HG03442 (cell line): ENCODE results near the gene SPOCK3.

Experiments
- ATAC-seq: cut with Tn5 transposase; IDR thresholded peaks from one replicate; pipeline ENCODE4 v1.9.1; 2021; ENCODE audit warnings: mild to moderate bottlenecking, moderate library complexity; ENCODE audit not compliant: unreplicated experiment

The SPOCK3 gene

DNA sequence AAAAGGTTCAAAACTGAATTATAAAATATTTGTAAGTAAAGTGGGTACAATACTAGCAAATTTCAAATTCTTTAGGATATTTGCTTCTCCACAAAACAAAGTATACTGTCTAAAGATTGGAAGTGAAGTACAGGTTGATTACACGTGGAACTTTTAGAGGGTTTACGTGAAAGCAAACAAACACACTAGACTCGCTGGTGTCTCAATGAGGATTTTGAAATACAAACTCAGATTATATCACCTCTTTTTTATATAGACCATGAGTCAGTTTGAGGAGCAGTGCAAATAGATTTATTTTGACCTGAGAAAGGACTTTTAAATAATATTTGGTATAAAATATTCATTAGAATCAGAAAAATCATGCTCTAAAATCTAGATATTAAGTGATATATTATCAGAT, 185.0 kb downstream of the SPOCK3 start:
- no peak for ATAC-seq

DNA sequence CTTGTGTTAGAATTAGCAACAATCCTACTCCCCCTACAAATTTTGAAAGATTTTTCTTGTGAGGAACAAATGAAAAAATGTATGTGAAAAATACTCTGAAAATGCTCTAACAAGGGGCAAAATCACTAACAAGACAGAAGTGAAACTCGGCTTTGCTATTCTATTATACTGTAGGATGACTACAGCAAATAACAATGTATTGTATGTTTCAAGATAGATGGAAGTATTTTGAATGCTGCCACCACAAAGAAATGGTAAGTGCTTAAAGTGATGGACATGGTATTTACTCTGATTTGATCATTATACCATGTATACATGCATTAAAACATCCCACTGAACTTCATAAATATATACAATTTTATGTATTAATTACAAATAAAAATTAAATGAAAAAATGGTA, 192.8 kb downstream of the SPOCK3 start:
- no peak for ATAC-seq

DNA sequence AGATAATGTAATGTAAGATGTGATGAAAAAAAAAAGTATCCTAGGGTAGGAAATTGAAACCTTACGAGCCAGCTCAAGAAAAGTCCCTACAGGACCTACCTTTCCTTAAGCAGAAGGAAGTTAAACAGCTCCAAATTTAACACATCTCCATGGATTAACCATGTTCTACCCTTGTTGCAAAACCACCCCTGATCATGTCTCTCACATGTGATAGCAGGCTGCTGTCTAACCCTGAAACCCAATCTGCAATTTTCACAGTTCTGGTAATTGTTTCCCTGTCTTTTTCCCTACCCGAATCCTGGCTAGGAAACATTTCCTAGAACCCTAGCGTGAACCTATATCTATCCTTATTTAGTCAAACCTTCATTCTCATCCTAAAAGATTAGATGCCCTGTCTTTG, 198.9 kb downstream of the SPOCK3 start:
- ATAC-seq: no peak

DNA sequence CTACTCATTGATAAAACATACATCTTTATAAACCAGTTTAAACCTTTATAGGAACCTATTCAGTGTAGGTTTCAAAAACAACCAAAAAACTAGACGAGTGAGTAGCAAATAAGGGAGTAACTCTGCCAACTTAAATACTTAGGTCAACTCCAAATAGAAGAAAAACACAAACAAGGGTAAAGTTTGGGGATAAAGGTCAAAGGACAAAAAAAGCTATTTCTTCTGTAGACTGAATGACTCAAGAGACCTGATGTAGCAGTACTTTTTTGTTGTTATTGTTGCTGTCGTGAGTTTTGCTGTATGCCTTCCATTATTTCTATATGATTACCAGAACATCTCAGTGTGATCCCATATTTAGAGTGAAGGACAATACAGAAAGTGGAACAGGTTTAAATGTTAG, 199.3 kb downstream of the SPOCK3 start:
- ATAC-seq: no peak

- ATAC-seq: no peak
These were observed 201.4 kb downstream of the SPOCK3 start for GRCh38 chr4:167032871-167033270.

GRCh38 chr4:167031534-167032156, 202.6 kb downstream of the SPOCK3 start:
- no peak for ATAC-seq

DNA sequence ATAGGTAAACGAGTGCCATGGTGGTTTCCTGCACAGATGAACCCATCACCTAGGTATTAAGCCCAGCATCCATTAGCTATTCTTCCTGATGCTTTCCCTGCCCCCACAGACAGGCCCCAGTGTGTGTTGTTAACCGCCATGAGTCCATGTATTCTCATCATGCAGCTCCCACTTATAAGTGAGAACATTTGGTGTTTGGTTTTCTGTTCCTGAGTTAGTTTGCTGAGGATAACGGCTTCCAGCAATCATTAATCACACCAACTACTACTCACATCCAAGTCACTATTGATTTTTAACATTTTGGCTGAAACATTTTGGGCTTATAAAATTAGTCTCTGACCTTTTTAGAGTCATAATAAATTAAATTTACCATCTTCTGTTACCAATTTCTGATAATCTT, 205.3 kb downstream of the SPOCK3 start:
- no peak for ATAC-seq

DNA sequence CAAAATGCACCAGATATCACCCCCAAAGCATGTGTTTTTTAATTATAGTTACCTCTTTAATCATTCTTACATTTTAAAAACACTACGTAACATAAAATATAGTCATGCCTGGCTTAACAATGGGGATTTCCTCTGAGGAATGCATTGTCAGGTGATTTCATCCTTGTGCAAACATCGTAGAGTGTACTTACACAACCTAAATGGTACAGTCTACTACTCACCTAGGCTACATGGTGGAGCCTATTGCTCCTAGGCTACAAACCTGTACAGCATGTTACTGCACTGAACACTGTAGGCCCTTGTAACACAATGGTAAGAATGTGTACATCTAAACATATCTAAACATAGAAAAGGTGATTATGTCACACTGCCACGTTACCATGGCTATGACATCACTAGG, 208.6 kb downstream of the SPOCK3 start:
- ATAC-seq: no peak

GRCh38 chr4:167023364-167023925, 210.8 kb downstream of the SPOCK3 start:
- ATAC-seq: no peak

GRCh38 chr4:167021545-167022155, 212.6 kb downstream of the SPOCK3 start:
- ATAC-seq: peak; percentile 65

- peak; percentile 45 for ATAC-seq
These were observed 213.9 kb downstream of the SPOCK3 start for GRCh38 chr4:167020410-167020809.

DNA sequence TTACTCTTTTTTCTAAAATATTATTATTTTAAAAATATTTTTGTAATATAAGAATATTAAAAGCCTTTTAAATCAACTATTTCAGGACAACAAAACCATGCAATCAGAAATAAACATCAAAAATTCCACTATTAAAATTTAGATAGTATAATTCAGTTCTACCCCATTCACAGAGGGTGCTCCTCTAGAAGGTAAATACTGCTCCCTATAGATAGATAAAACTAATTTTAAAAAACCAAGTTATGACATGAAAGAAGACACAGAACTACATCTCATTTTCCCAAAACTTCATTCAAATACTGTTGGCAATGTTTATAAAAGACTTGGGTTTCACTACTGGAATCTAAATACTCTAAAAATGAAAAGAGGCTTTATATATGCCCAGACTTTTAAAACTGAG, 219.3 kb downstream of the SPOCK3 start:
- ATAC-seq: no peak

DNA sequence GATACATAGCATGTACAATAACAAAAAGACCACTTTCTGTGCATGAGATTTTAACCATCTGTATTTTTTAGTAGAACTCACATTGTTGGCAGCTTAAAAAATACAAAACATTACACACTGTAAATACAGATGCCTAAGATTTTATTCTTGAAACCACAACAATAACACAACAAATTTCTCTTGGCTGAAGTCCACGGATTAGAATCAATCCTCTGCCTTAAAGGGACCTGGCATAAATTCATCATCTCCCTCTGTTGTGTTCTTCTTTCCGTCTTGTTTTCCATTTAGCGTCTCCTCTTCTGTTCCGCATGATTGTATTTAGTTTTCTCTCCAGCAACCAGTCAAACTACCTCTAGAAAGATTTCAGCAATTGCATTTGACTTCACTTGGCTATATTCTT, 231.0 kb downstream of the SPOCK3 start:
- no peak for ATAC-seq

DNA sequence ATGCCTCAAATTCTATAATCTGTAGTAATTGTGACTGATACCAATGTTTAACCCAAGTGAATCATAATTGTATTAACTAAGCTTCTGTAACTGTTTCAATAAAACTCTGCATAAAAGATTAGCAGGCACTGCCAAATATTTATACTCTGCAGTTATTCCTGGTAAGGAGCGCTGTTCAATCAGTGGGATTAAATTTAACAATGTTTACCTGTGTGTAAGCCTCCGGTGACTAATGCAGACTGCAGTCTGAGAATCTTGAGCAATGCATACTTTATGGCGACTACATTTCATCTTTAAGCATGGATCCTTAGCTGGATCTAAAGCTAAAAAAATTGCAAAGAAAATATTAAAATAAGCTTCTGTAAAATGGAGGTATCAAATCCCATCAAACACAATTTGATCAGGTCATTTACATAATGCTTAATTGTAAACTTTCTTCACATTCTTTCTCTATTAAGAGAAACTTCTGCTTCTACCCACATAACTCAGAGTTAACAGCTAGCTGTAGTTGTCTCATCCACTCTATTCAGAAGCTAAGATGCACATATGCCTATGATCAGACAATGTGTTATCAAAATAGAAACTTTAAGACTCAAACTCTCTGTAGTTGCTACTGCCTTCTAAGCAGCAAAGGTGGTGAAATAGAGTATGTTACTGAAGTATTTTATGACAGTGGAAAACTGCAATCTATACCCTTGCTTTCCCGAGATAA, 234.0 kb downstream of the SPOCK3 start:
- ATAC-seq: no peak

GRCh38 chr4:166996216-166996615, 238.1 kb downstream of the SPOCK3 start:
- no peak for ATAC-seq

DNA sequence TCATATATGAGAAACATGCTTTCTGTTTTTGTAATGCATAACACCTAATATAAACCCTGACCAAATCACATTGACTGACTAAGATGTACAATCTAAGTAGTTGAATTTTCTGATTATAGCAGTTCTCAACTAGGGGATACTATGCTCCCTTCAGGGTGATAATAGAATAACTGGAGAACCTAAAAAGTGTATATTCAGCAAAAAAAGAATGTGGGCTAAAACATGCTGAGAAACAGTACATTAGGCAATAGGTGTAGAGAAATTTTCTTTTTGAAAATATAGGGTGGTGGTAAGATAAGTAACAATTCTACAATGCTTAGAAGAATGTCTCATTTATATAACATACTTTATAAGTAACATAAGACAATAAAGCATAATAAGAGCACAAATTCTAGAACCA, 239.6 kb downstream of the SPOCK3 start:
- no peak for ATAC-seq

GRCh38 chr4:166991006-166991561, 243.2 kb downstream of the SPOCK3 start:
- no peak for ATAC-seq

GRCh38 chr4:166989886-166990285, 244.4 kb downstream of the SPOCK3 start:
- ATAC-seq: no peak

DNA sequence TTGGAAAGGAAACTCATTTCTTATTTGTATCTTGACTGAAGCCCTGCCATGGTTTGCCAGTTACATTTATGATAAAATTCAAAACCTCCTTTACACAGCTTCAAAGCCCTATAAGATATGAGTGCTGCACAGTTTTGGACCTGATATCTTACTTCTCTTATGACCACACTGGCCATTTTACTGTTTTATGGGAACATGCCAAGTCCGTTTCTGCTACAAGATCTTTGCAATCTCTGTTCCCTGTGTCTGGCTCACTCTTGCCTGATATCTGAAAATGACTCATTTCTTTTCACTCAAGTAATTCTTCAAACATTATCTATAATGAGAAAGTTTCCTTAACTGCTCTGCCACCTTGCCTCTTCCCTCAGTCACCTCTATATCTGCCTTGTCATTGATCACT, 247.3 kb downstream of the SPOCK3 start:
- ATAC-seq: no peak

DNA sequence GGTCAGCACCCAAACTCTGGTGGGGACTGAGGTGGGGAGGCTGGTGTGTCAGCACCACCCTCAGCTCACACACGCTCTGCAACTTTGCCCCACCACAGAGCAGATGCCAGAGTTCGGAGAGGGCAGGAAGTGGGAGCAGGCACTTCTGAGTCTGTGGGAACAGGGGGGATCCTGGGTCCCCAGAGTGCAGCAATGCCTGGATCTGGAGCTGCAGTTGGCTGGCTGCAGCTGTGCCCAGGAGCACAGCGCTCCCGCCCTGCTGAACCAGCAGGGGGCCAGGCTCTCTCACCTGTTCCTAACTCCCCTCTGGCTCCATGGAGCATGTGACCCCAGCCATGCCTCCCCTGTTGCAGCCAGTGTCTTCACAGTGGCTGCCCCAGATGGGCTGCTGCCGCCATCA, 252.4 kb downstream of the SPOCK3 start:
- ATAC-seq: no peak

DNA sequence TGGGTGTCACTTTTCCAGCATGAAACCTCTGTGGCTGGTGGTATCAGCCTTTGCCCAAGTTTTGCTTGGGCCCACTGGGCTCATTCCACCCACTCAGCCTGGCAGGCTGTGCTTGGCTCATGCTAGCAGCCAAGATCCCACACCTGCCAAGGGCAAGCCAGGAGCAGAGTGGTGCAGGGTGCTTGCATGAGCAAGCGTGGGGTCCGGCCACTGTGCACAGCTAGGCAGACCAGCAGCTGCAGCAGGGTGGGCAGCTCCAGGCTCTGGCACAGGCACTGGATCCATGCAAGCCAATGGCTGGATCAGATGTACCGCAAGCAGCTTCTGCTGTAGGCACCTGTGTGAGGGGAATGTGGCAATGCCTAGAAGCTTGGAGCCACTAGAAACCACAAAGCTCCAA, 253.9 kb downstream of the SPOCK3 start:
- ATAC-seq: no peak

GRCh38 chr4:166977596-166977995, 256.7 kb downstream of the SPOCK3 start:
- no peak for ATAC-seq
